Measurements from ENCODE around the gene TIE1. TPM values are rescaled to one million over a fixed set of nuclear protein-coding genes. Genes with fewer than 3 reads are reported as not detected.

Gene TIE1
- total RNA-seq, 1 experiment from 2014 or later = not detected

DNA sequence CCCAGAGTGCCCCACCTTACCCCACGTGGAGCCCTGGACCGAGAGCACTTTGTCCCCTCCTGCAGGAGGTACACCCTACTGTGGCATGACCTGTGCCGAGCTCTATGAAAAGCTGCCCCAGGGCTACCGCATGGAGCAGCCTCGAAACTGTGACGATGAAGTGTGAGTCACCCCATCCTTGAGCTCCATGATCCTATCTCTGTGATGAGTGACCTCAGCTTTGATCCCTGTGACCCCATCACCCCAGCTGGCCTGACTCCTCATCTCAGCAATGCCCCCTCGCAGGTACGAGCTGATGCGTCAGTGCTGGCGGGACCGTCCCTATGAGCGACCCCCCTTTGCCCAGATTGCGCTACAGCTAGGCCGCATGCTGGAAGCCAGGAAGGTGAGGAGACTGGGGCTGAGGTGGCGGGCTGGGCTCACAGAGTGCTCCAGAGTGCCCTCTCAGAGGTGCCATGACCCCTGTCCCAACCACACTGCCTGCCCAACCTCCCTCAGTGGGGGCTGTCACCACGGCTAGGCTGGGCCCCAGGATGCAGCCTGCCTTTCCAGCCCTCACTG, 20.6 kb downstream of the TIE1 start:
- POLR2A ChIA-PET = no interaction called here
- no peak for DNase-seq
- no peaks in the 10 kb centered on the region for H3K9me3 Mint-ChIP-seq (ENCODE audit: unreplicated experiment)

DNA sequence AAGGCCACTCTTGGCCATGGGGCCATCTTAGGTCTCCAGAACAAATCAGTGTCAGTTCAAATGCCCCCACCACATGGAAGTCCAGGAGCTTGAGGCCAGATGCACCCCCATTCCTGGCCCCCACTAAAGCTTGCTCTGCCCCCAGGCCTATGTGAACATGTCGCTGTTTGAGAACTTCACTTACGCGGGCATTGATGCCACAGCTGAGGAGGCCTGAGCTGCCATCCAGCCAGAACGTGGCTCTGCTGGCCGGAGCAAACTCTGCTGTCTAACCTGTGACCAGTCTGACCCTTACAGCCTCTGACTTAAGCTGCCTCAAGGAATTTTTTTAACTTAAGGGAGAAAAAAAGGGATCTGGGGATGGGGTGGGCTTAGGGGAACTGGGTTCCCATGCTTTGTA, 21.7 kb downstream of the TIE1 start:
- Mint-ChIP-seq H3K4me3 (ENCODE audit: unreplicated experiment) (no peak overlapping the region), H3K27me3 (ENCODE audit: insufficient read depth, unreplicated experiment) (no peaks in the 10 kb centered on the region), H3K36me3 (ENCODE audit: insufficient read depth, unreplicated experiment) (no peaks in the 10 kb centered on the region), H3K9me3 (ENCODE audit: unreplicated experiment) (no peaks in the 10 kb centered on the region), H3K4me1 (ENCODE audit: low read depth, unreplicated experiment) (no peaks in the 10 kb centered on the region), H3K27ac (ENCODE audit: unreplicated experiment) (no peak overlapping the region)
- peaks cover 14% of the 10 kb centered on the region for H3K9me3 ChIP-seq
- no peaks in the 10 kb centered on the region for H3K27me3 ChIP-seq (replicated peaks; ENCODE audit: control insufficient read depth, insufficient read depth, low read length)
- CTCF ChIA-PET = no interaction called here
- POLR2A ChIA-PET = no interaction called here
- TF ChIP-seq, protein P1, sequence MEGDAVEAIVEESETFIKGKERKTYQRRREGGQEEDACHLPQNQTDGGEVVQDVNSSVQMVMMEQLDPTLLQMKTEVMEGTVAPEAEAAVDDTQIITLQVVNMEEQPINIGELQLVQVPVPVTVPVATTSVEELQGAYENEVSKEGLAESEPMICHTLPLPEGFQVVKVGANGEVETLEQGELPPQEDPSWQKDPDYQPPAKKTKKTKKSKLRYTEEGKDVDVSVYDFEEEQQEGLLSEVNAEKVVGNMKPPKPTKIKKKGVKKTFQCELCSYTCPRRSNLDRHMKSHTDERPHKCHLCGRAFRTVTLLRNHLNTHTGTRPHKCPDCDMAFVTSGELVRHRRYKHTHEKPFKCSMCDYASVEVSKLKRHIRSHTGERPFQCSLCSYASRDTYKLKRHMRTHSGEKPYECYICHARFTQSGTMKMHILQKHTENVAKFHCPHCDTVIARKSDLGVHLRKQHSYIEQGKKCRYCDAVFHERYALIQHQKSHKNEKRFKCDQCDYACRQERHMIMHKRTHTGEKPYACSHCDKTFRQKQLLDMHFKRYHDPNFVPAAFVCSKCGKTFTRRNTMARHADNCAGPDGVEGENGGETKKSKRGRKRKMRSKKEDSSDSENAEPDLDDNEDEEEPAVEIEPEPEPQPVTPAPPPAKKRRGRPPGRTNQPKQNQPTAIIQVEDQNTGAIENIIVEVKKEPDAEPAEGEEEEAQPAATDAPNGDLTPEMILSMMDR (IDR thresholded peaks at IDR 0.05; ENCODE audit: insufficient read depth in 1 of 2, low read depth in 1 of 2, low read length in 1 of 2, severe bottlenecking in 1 of 2, unreplicated experiment in 1 of 2) = no peak
- DNase-seq = no peak
- no peaks in the 10 kb centered on the region for H3K4me1 ChIP-seq
- H3K4me3 ChIP-seq (ENCODE audit: low read depth, low read length) = no peak overlapping the region
- no TSS peak for BruUV-seq (replicated peaks)
- no peaks in the 10 kb centered on the region for H3K36me3 ChIP-seq (ENCODE audit: control insufficient read depth, insufficient read depth, low read length)
- intact Hi-C loops (cut with micrococcal nuclease; ENCODE audit: unreplicated experiment) = no loop called here

More for the DNA sequence above, 20.6 kb downstream of the TIE1 start:
- Histone ChIP-seq H3K4me3 (ENCODE audit: low read depth, low read length) (no peak overlapping the region), H3K27me3 (replicated peaks; ENCODE audit: control insufficient read depth, insufficient read depth, low read length) (no peaks in the 10 kb centered on the region), H3K36me3 (ENCODE audit: control insufficient read depth, insufficient read depth, low read length) (no peaks in the 10 kb centered on the region), H3K4me1 (no peaks in the 10 kb centered on the region), H3K9me3 (peaks cover 14% of the 10 kb centered on the region)
- Mint-ChIP-seq H3K4me3 (ENCODE audit: unreplicated experiment) (no peak overlapping the region), H3K36me3 (ENCODE audit: insufficient read depth, unreplicated experiment) (no peaks in the 10 kb centered on the region), H3K27me3 (ENCODE audit: insufficient read depth, unreplicated experiment) (no peaks in the 10 kb centered on the region), H3K27ac (ENCODE audit: unreplicated experiment) (no peak overlapping the region), H3K4me1 (ENCODE audit: low read depth, unreplicated experiment) (no peaks in the 10 kb centered on the region)
- TF ChIP-seq, protein P1 (IDR thresholded peaks at IDR 0.05; ENCODE audit: insufficient read depth in 1 of 2, low read depth in 1 of 2, low read length in 1 of 2, severe bottlenecking in 1 of 2, unreplicated experiment in 1 of 2) = no peak
- CTCF ChIA-PET = no interaction called here
- BruUV-seq (replicated peaks) = no TSS peak
- intact Hi-C loops (cut with micrococcal nuclease; ENCODE audit: unreplicated experiment) = no loop called here

DNA sequence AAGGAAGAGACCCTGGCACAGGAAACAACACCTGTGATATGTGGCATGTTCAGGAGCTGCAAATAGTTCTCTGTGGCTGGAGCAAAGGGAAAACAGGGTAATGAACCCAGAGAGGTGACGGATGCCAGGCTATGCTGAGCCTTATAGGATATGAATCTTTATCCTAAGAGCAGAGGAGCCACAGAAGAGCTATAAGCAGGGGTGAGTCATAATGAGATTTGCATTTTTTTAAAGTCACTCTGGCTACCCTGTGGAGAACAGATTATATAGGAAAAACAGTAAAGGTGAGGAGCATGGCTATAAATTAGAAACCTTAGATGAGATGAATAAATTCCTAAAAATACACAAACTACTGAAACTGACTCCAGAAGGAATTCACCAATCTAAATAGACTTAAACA, 24.0 kb downstream of the TIE1 start:
- Histone ChIP-seq H3K9me3 (peaks cover 14% of the 10 kb centered on the region), H3K27me3 (replicated peaks; ENCODE audit: control insufficient read depth, insufficient read depth, low read length) (no peaks in the 10 kb centered on the region), H3K4me3 (ENCODE audit: low read depth, low read length) (no peak overlapping the region), H3K4me1 (no peaks in the 10 kb centered on the region), H3K36me3 (ENCODE audit: control insufficient read depth, insufficient read depth, low read length) (no peaks in the 10 kb centered on the region)
- CTCF ChIA-PET = no interaction called here
- TF ChIP-seq, protein P1 (IDR thresholded peaks at IDR 0.05; ENCODE audit: insufficient read depth in 1 of 2, low read depth in 1 of 2, low read length in 1 of 2, severe bottlenecking in 1 of 2, unreplicated experiment in 1 of 2) = no peak
- no peaks in the 10 kb centered on the region for H3K36me3 Mint-ChIP-seq (ENCODE audit: insufficient read depth, unreplicated experiment)
- no peak overlapping the region for H3K4me3 Mint-ChIP-seq (ENCODE audit: unreplicated experiment)
- H3K27me3 Mint-ChIP-seq (ENCODE audit: insufficient read depth, unreplicated experiment) = no peaks in the 10 kb centered on the region
- POLR2A ChIA-PET = no interaction called here
- intact Hi-C loops (cut with micrococcal nuclease; ENCODE audit: unreplicated experiment) = no loop called here
- H3K4me1 Mint-ChIP-seq (ENCODE audit: low read depth, unreplicated experiment) = no peaks in the 10 kb centered on the region
- H3K27ac Mint-ChIP-seq (ENCODE audit: unreplicated experiment) = no peak overlapping the region
- peaks cover 8% of the 10 kb centered on the region for H3K9me3 Mint-ChIP-seq (ENCODE audit: unreplicated experiment)
- DNase-seq = no peak
- no TSS peak for BruUV-seq (replicated peaks)
